Endothelial cell of umbilical vein (primary cell): Measurements from ENCODE around the gene FAM114A2. TPM values are rescaled to one million over a fixed set of nuclear protein-coding genes. Genes with fewer than 3 reads are reported as not detected.

Source experiments
- BruUV-seq: library from RNA; stranded (reverse); fragments of 400-500 nt; replicated peaks from 2 replicates; lab custom pipeline; 2021; lab: Mats Ljungman, UMichigan
- CTCF ChIA-PET: fragments of 300-600, 350-600 bp; sonication (Branson Sonifier 250); formaldehyde crosslinking; loops from one replicate; lab custom pipeline; 2021; ENCODE audit warnings: antibody characterized with exemption, inconsistent platforms; lab: Charles Lee
- POLR2A ChIA-PET: fragments of 300-600, 350-600 bp; sonication (Branson Sonifier 250); formaldehyde crosslinking; loops from one replicate; lab custom pipeline; 2021; ENCODE audit warnings: antibody characterized with exemption, inconsistent platforms; lab: Charles Lee
- DNase-seq: peaks from one replicate; pipeline ENCODE4 v3.0.0-alpha.2; 2011; ENCODE audit warnings: low read depth, low spot score
- FAIRE-seq: peaks from 2 replicates; lab custom pipeline; 2011; peaks lifted over from hg19 to GRCh38; lab: Jason Lieb, UNC
- H2AFZ ChIP-seq: 2 replicates; pipeline ENCODE4 v1.6.0; 2012; ENCODE audit warnings: low read depth, low read length, control low read depth, inconsistent platforms
- H3K27ac ChIP-seq: 2 replicates; pipeline ENCODE4 v1.5.1; 2011; ENCODE audit warnings: low read depth, mild to moderate bottlenecking, control low read depth, low read length, moderate library complexity; ENCODE audit not compliant: insufficient read depth
- H3K27me3 ChIP-seq, 2 experiments: 2 replicates each; pipeline versions ENCODE4 v1.6.0 to v1.6.1; 2011; ENCODE audit warnings: low read length in 2 of 2, mixed read lengths in 1 of 2; ENCODE audit not compliant: control insufficient read depth in 2 of 2, insufficient read depth in 2 of 2
- H3K36me3 ChIP-seq, 2 experiments: 2 replicates in 1 of 2; 3 replicates in 1 of 2; pipeline ENCODE4 v1.5.1; 2011; ENCODE audit warnings: low read length in 2 of 2, mild to moderate bottlenecking in 1 of 2, moderate library complexity in 1 of 2; ENCODE audit not compliant: control insufficient read depth in 2 of 2, insufficient read depth in 2 of 2; ENCODE audit errors: extremely low read depth in 1 of 2
- H3K4me1 ChIP-seq: 3 replicates; pipeline ENCODE4 v1.5.1; 2011; ENCODE audit warnings: mild to moderate bottlenecking, low read length; ENCODE audit not compliant: control insufficient read depth, insufficient read depth; ENCODE audit errors: extremely low read depth
- H3K4me2 ChIP-seq: 2 replicates; pipeline ENCODE4 v1.6.1; 2011; ENCODE audit warnings: low read length, control low read depth, mixed read lengths; ENCODE audit not compliant: insufficient read depth
- H3K4me3 ChIP-seq, 3 experiments: fragments of 200-600 bp in 1 of 3; sonication (generic), shearing (Covaris generic) in 1 of 3; replicated peaks in 1 of 3; 2 replicates each; pipeline ENCODE4 v1.5.1; 2011 to 2016; ENCODE audit warnings: control low read depth in 3 of 3, low read length in 3 of 3, mild to moderate bottlenecking in 2 of 3, inconsistent platforms in 1 of 3, low read depth in 1 of 3, moderate library complexity in 1 of 3; ENCODE audit not compliant: insufficient read depth in 1 of 3
- H3K79me2 ChIP-seq: 2 replicates; pipeline ENCODE4 v1.6.0; 2012; ENCODE audit warnings: low read length, inconsistent platforms; ENCODE audit not compliant: control insufficient read depth, insufficient read depth
- H3K9ac ChIP-seq: replicated peaks from 2 replicates; pipeline ENCODE3; 2011; ENCODE audit warnings: low read length, control low read depth; ENCODE audit not compliant: insufficient read depth; ENCODE audit errors: extremely low read depth
- H3K9me1 ChIP-seq: replicated peaks from 3 replicates; pipeline ENCODE4 v1.6.0; 2011; ENCODE audit warnings: mild to moderate bottlenecking, low read length; ENCODE audit not compliant: control insufficient read depth, insufficient read depth; ENCODE audit errors: extremely low read depth
- H3K9me3 ChIP-seq: replicated peaks from 2 replicates; pipeline ENCODE4 v1.5.1; 2012; ENCODE audit warnings: low read length, inconsistent platforms; ENCODE audit not compliant: control insufficient read depth, insufficient read depth
- H4K20me1 ChIP-seq: replicated peaks from 2 replicates; pipeline ENCODE3; 2011; ENCODE audit warnings: mild to moderate bottlenecking, low read length; ENCODE audit not compliant: control insufficient read depth, insufficient read depth; ENCODE audit errors: extremely low read depth
- CTCF ChIP-seq, 2 donors: IDR thresholded peaks; 1 replicate in 1 of 2; 2 replicates in 1 of 2; pipeline ENCODE4 v1.5.1; 2011; ENCODE audit warnings: low read length in 2 of 2, mild to moderate bottlenecking in 2 of 2, moderate library complexity in 2 of 2, control low read depth in 1 of 2, inconsistent platforms in 1 of 2, low read depth in 1 of 2; ENCODE audit not compliant: insufficient read depth in 1 of 2; ENCODE audit errors: extremely low read depth in 1 of 2
- EZH2 ChIP-seq: IDR thresholded peaks from 2 replicates; pipeline ENCODE4 v1.6.1; 2012; ENCODE audit warnings: borderline replicate concordance, low read depth, mild to moderate bottlenecking, moderate library complexity, low read length, inconsistent platforms; ENCODE audit not compliant: severe bottlenecking
- FOS ChIP-seq: IDR thresholded peaks from 2 replicates; pipeline ENCODE4 v1.6.1; 2011; ENCODE audit warnings: mild to moderate bottlenecking, low read length, moderate library complexity, borderline replicate concordance; ENCODE audit not compliant: insufficient read depth
- GATA2 ChIP-seq: IDR thresholded peaks from 2 replicates; pipeline ENCODE4 v1.7.0; 2011; ENCODE audit warnings: low read depth, mild to moderate bottlenecking, moderate library complexity, mixed read lengths, low read length; ENCODE audit not compliant: insufficient read length, insufficient read depth
- JUN ChIP-seq: IDR thresholded peaks from 2 replicates; pipeline ENCODE4 v1.6.1; 2011; ENCODE audit warnings: borderline replicate concordance, low read depth; ENCODE audit not compliant: insufficient read length, insufficient read depth
- MAX ChIP-seq: IDR thresholded peaks from 2 replicates; pipeline ENCODE4 v1.6.1; 2011; ENCODE audit not compliant: insufficient read depth, insufficient read length
- MYC ChIP-seq: IDR thresholded peaks from one replicate; pipeline ENCODE4 v1.6.1; 2011; ENCODE audit warnings: mild to moderate bottlenecking, low read depth, low read length
- POLR2A ChIP-seq: IDR thresholded peaks from 2 replicates; pipeline ENCODE4 v1.6.1; 2012; ENCODE audit warnings: low read depth, mild to moderate bottlenecking, control low read depth, low read length
- POLR2AphosphoS5 ChIP-seq: IDR thresholded peaks from 2 replicates; pipeline ENCODE4 v1.6.1; 2012; ENCODE audit warnings: low read depth, mild to moderate bottlenecking, control low read depth, low read length, moderate library complexity; ENCODE audit not compliant: insufficient read depth
- dilution Hi-C: fragments of 300-500 bp; cut with MboI; formaldehyde crosslinking; loops from one replicate; pipeline ENCODE4 v1.15.0; 2019; ENCODE audit warnings: low sequenced_read_pairs; ENCODE audit not compliant: extremely low pct_ligation_motif_present
- intact Hi-C: fragments of 100-400 bp; cut with micrococcal nuclease; formaldehyde crosslinking; loops from one replicate; pipeline ENCODE4 v1.10.0; 2022
- polyA plus RNA-seq, 4 experiments: library from polyadenylated mRNA; depleted of rRNA in 3 of 4; stranded (reverse) in 3 of 4; unstranded in 1 of 4; fragments of >200 nt; gene quantifications; 2 replicates each; pipeline versions ENCODE4 v1.2.1 to v1.2.3, GENCODE V29; 2011 to 2012; ENCODE audit warnings: missing spikeins in 1 of 4
- total RNA-seq: library from RNA; stranded (reverse); gene quantifications from 2 replicates; pipeline ENCODE4 v1.2.3, GENCODE V29; 2021

The FAM114A2 gene
- total and polyA plus RNA-seq, 2 donors (not counting 3 experiments of a cell fraction or from before 2014, with no cell fraction given): 9.6 to 31.3 TPM

GRCh38 chr5:154039458-154039829 lies 734 bp upstream of the FAM114A2 start:
- no peak for DNase-seq
- POLR2A ChIA-PET: interaction anchor here (1.0 to 1.7 kb wide), 5 partner anchors 16 to 151 kb away, joined by 3 to 5 read pairs (median 4); partner anchors contain the start of gene GALNT10
- dilution Hi-C loops: no loop called here
- H4K20me1 ChIP-seq: no peaks in the 10 kb centered on the region
- H3K79me2 ChIP-seq: peaks cover 32% of the 10 kb centered on the region
- no peaks in the 10 kb centered on the region for H3K9me1 ChIP-seq
- peak overlapping the region; percentile 85 for H3K9ac ChIP-seq
- H2AFZ ChIP-seq: peak overlapping the region; percentile 24
- peak overlapping the region; percentile 93 for H3K4me2 ChIP-seq
- H3K27ac ChIP-seq: peak overlapping the region; percentile 52
- no peak for FAIRE-seq
- CTCF ChIA-PET: interaction anchor here (1.7 kb wide), 1 partner anchor 33 kb away, joined by 6 read pairs; no protein-coding TSS in a partner anchor
- H3K4me1 ChIP-seq: peaks cover 28% of the 10 kb centered on the region
- BruUV-seq: no TSS peak
- intact Hi-C loops: loop anchor here (2.0 to 5.0 kb wide), 2 partner anchors 248 to 405 kb away; partner anchors contain the start of gene SAP30L
- TF ChIP-seq POLR2AphosphoS5 (no peak), EZH2 (no peak), CTCF (IDR thresholded peaks at IDR 0.05; ENCODE audit: extremely low read depth in 1 of 2, insufficient read depth in 1 of 2, low read depth in 1 of 2, low read length in 2 of 2) (no peak), MAX (no peak), FOS (no peak), POLR2A (no peak), MYC (no peak), GATA2 (no peak), JUN (no peak)
- H3K27me3 ChIP-seq: no peaks in the 10 kb centered on the region
- peak overlapping the region; percentile 55 to 87 (median 79) for H3K4me3 ChIP-seq
- H3K36me3 ChIP-seq: no peaks in the 10 kb centered on the region
- no peaks in the 10 kb centered on the region for H3K9me3 ChIP-seq
